Transverse colon (tissue), 3 donors: Measurements from ENCODE around the gene PPP1R1A.

Experiments
- CTCF ChIP-seq, 5 experiments: fragments of 200-600 bp in 3 of 5; fragments of 450-650 bp in 2 of 5; sonication (generic) in 3 of 5; IDR thresholded peaks; 1 replicate in 2 of 5; 2 replicates in 3 of 5; pipeline ENCODE4 v1.5.1; 2016 to 2017; ENCODE audit warnings: antibody characterized with exemption in 5 of 5, inconsistent platforms in 3 of 5, mild to moderate bottlenecking in 2 of 5, moderate library complexity in 1 of 5
- EP300 ChIP-seq: sonication (generic); formaldehyde crosslinking; IDR thresholded peaks from one replicate; pipeline ENCODE4 v1.6.1; 2017; ENCODE audit warnings: antibody characterized with exemption, low read depth
- POLR2A ChIP-seq: fragments of 450-650 bp; IDR thresholded peaks from one replicate; pipeline ENCODE4 v1.6.1; 2016; ENCODE audit warnings: antibody characterized with exemption, mild to moderate bottlenecking, moderate library complexity

DNA sequence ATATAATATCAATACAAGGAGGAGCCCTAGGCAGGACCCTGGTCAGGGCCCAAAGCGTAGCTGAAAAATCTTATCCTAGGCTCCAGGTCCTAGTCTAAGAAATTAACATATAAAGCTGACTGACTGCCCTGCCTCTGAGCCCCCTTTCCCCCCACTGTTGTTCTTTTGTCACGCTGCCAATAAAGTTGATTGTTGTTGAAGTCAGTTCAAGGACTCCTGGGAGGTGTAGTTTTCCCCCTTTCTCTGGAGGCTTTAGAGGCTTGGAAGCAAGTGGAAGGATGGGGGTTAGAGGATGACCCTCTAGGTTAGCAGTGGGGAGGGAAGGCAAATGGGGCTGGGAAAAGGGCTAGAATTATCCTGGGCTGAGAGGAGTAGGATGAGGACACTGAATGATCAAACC, 3.2 kb downstream of the PPP1R1A start:
- no peak for TF ChIP-seq CTCF (IDR thresholded peaks at IDR 0.05)
- TF ChIP-seq EP300 = no peak
- no peak for TF ChIP-seq POLR2A
